RWPE2 (cell line): ENCODE data around the gene ZNF467.

Source experiments
- ATAC-seq: fragments of 200-7000 bp; cut with Tn5 transposase; 3 replicates; pipeline ENCODE4 v1.9.1; 2021; ENCODE audit warnings: low read depth
- DNase-seq: peaks from one replicate; pipeline ENCODE4 v3.0.0-alpha.2; 2020; ENCODE audit warnings: low spot score
- H3K27ac ChIP-seq: fragments of 450-650 bp; 2 replicates; pipeline ENCODE4 v1.5.1; 2017; ENCODE audit warnings: mild to moderate bottlenecking; ENCODE audit not compliant: poor library complexity, severe bottlenecking
- H3K27me3 ChIP-seq: fragments of 250-450 bp; sonication (Bioruptor Pico); 2 replicates; pipeline ENCODE4 v1.5.1; 2021; ENCODE audit warnings: mild to moderate bottlenecking, moderate library complexity; ENCODE audit not compliant: insufficient read depth, poor library complexity, severe bottlenecking
- H3K36me3 ChIP-seq: fragments of 250-450 bp; sonication (Bioruptor Pico); 2 replicates; pipeline ENCODE4 v1.5.1; 2020; ENCODE audit warnings: low read depth, mild to moderate bottlenecking, moderate library complexity
- H3K4me1 ChIP-seq: fragments of 250-450 bp; sonication (Bioruptor Pico); 2 replicates; pipeline ENCODE4 v1.5.1; 2021; ENCODE audit warnings: mild to moderate bottlenecking, moderate library complexity; ENCODE audit not compliant: insufficient read depth, poor library complexity, severe bottlenecking
- H3K4me3 ChIP-seq: fragments of 250-450 bp; sonication (Bioruptor Pico); 2 replicates; pipeline ENCODE4 v1.5.1; 2021; ENCODE audit warnings: mild to moderate bottlenecking, moderate library complexity; ENCODE audit not compliant: severe bottlenecking
- H3K9me3 ChIP-seq: fragments of 250-450 bp; sonication (Bioruptor Pico); 2 replicates; pipeline ENCODE4 v1.5.1; 2021; ENCODE audit warnings: mild to moderate bottlenecking, moderate library complexity; ENCODE audit not compliant: severe bottlenecking
- CTCF ChIP-seq: fragments of 450-650 bp; IDR thresholded peaks from one replicate; pipeline ENCODE4 v1.5.1; 2017; ENCODE audit warnings: mild to moderate bottlenecking, moderate library complexity; ENCODE audit not compliant: poor library complexity, severe bottlenecking

ZNF467 gene

GRCh38 chr7:149785983-149786382, 12.6 kb upstream of the ZNF467 start:
- H3K27me3 ChIP-seq, result peaks cover 20% of the 10 kb centered on the region
- no peaks in the 10 kb centered on the region for H3K36me3 ChIP-seq
- DNase-seq (no peak), ATAC-seq (no peak)
- H3K4me3 ChIP-seq, result no peak overlapping the region
- H3K4me1 ChIP-seq, result no peaks in the 10 kb centered on the region
- no peaks in the 10 kb centered on the region for H3K9me3 ChIP-seq
- TF ChIP-seq CTCF, result no peak
- H3K27ac ChIP-seq, result no peak overlapping the region

GRCh38 chr7:149785402-149785801, 12.0 kb upstream of the ZNF467 start:
- ATAC-seq, result no peak
- H3K4me1 ChIP-seq, result no peaks in the 10 kb centered on the region

GRCh38 chr7:149784251-149784608, 10.8 kb upstream of the ZNF467 start:
- Histone ChIP-seq H3K4me3 (no peak overlapping the region), H3K9me3 (no peaks in the 10 kb centered on the region), H3K27ac (no peak overlapping the region), H3K36me3 (no peaks in the 10 kb centered on the region), H3K27me3 (peaks cover 8% of the 10 kb centered on the region), H3K4me1 (no peaks in the 10 kb centered on the region)
- ATAC-seq (no peak), DNase-seq (no peak)
- no peak for TF ChIP-seq CTCF

More at GRCh38 chr7:149785402-149785801, 12.0 kb upstream of the ZNF467 start:
- Histone ChIP-seq H3K36me3 (no peaks in the 10 kb centered on the region), H3K27ac (no peak overlapping the region), H3K4me3 (no peak overlapping the region), H3K27me3 (peaks cover 18% of the 10 kb centered on the region), H3K9me3 (no peaks in the 10 kb centered on the region)
- no peak for DNase-seq
- TF ChIP-seq CTCF, result no peak

- H3K27ac ChIP-seq, result no peak overlapping the region
- DNase-seq, result no peak
- H3K4me1 ChIP-seq, result no peaks in the 10 kb centered on the region
- peaks cover 3% of the 10 kb centered on the region for H3K27me3 ChIP-seq
- ATAC-seq, result peak; percentile 2; the same call in 1 of the 3 replicates
- no peak for TF ChIP-seq CTCF
- H3K36me3 ChIP-seq, result no peaks in the 10 kb centered on the region
- H3K4me3 ChIP-seq, result no peak overlapping the region
- H3K9me3 ChIP-seq, result no peaks in the 10 kb centered on the region
Measured at GRCh38 chr7:149783386-149784250, 10.2 kb upstream of the ZNF467 start.

- ATAC-seq (peak; percentile 34; the same call in 2 of the 3 replicates), DNase-seq (no peak)
- Histone ChIP-seq H3K9me3 (no peaks in the 10 kb centered on the region), H3K4me1 (no peaks in the 10 kb centered on the region), H3K27me3 (no peaks in the 10 kb centered on the region), H3K36me3 (no peaks in the 10 kb centered on the region), H3K4me3 (no peak overlapping the region), H3K27ac (no peak overlapping the region)
- TF ChIP-seq CTCF, result no peak
Measured at GRCh38 chr7:149782682-149783345, 9.4 kb upstream of the ZNF467 start.
